ENCODE results near the gene CHPT1.
A peak's percentile ranks its signal among the peaks of the same experiment; 100 is the strongest.
"Not testable (repeated sequence)": the region's sequence is repeated elsewhere in the genome, so short reads cannot be mapped to it uniquely, and the experiment has no call there.

The CHPT1 gene

DNA sequence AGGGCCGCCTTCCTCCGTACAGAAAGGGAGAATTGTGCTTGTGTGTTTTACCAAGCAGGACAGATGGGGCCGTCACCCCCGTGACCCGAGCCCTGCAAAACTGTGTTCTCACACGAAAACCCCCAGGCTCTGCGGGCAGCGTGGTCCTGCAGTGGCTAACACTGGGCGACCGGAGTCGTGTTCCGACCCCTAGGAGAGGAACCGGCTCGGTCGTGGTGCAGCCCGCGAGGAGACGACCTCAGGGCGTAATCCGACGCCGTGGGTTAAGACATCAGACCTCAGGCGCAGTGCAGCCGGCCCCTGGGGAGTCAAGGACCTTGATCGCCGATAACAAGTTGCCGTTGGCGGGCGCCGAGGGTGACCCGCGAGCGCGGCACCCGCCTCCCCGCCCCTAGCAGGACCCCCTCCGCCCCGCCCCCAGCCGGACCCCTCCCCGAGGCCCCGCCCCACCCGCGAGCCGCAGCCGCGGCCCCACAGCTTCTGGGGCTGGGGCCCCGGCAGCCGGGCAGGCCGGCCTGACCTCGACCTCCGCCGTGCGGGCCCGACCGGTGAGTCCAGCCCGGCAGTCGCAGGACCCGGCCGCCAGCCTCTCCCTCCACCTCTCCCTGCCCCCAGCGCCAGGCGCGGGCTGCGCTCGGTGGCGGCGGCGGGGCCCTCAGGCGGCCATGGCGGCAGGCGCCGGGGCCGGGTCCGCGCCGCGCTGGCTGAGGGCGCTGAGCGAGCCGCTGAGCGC lies at the start of gene CHPT1:
Gene CHPT1, plus strand, starts transcription at position 444 of the 733 bp plus-strand sequence. Its CDS starts 222 bp downstream, at position 666.
- DNase-seq (ENCODE audit: low spot score) = peak; percentile 78

DNA sequence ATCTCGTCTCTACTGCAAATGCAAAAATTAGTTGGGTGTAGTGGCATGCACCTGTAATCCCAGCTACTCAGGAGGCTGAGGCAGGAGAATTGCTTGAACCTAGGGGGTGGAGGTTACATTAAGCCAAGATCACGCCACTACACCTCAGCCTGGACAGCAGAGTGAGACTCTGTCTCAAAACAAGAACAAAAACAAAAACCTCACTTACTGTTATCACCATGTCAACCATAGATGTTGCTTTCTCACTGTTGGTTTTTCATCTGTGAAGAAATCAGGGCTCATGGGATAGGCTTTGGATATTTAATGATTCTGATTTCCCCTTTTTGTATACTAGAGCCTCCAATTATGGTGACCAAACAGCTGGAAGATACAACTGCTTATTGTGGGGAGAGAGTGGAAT lies 49.7 kb upstream of the CHPT1 start:
- DNase-seq (ENCODE audit: low spot score) = no peak

DNA sequence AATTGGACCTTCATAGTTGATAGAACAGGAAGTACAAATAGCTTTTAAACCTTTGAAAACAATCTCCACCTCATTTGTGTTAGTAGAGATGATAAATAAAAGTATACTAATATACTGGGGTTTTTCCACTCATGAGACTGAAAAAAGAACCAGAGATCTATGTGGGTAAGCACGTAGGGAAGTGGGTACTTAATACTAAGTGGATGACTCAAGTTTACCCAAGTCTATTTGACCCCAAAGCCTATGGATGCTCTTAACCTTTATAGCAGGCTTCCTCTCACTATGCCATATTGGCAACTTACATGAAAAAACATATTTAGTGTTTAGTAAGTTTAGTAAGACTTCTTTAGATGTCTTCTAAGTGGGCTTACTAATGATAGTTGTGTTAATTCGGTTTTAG lies 49.2 kb upstream of the CHPT1 start:
- no peak for DNase-seq (ENCODE audit: low spot score)

DNA sequence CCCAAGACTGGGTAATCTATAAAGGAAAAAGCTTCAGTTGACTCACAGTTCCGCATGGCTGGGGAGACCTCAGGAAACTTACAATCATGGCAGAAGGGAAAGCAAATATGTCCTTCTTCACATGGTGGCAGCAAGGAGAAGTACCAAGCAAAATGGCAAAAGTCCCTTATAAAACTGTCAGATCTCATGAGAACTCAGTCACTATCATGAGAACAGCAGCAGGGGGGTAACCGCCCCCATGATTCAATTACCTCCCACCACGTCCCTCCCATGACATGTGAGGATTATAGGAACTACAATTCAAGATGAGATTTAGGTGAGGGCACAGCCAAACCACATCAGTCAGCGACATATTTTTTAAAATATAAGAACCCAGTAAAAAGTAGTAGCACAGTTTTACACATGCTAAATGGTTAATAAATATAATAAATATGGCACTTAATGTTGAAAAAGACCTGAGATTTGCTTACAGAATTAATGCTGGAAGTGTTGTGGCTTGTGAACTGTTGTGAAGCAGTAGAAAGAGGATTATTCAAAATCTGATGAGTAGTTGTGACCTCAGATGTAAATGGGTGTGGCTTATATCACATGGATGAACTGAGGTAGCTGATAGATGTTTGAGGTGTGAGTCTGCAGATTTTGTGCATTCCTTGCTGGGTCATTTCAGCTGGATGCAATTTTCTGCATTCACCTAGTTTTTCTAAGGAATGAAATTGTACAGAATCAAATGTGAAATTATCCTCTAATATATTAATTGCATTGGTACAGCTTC lies 46.9 kb upstream of the CHPT1 start:
- DNase-seq (ENCODE audit: low spot score) = no peak

DNA sequence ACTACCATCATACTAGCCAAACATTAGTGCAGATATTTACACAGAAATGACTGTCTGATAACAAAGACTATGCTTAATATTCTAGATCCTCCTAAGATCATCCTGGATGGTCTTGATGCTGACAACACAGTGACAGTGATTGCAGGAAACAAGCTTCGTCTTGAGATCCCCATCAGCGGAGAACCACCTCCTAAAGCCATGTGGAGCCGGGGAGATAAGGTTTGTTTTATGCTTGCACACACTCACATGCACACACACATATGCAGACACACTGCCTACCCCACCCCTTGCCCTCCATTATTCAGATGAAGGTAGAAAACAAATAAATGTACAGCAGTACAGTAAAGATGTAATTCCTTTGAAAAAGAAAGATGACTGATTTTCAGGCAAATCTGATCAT lies 44.4 kb upstream of the CHPT1 start:
- no peak for DNase-seq (ENCODE audit: low spot score)

DNA sequence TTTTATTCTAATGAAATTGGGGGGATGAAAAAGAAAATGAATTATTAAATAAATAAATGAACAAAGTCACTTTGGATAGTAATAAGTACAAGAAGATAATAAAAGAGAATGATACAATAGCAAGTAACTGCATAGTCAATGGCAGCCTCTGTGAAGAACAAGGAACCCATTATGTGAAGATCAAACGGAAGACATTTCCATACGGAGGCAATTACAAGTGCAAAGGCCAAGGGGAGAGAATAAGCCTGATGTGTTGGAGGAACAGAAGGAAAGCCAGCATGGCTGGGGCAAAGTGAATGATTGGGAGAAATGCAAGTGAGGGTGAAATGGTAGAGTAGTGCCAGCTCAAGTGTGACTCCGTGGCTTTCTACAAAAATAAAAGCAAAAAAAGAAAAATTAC lies 43.9 kb upstream of the CHPT1 start:
- no peak for DNase-seq (ENCODE audit: low spot score)

DNA sequence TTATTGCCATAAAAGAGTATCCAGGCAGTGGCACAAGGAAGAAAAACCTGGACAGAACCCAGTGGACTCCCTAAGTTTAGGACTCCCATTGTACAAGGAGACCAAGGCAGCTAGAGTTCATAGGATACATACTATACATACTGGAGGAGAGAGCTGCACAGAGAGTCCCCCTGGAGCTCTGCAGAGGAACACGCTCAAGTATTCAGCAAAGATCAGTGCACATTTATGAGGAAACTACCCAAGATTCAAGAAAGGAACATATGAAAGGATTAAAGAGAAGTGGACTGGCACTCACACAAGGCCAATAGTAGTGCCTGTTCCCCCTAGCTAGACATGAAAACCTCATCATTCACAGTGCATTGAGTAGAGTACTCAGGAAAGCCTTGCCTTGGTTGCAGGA lies 43.0 kb upstream of the CHPT1 start:
- DNase-seq (ENCODE audit: low spot score) = no peak

DNA sequence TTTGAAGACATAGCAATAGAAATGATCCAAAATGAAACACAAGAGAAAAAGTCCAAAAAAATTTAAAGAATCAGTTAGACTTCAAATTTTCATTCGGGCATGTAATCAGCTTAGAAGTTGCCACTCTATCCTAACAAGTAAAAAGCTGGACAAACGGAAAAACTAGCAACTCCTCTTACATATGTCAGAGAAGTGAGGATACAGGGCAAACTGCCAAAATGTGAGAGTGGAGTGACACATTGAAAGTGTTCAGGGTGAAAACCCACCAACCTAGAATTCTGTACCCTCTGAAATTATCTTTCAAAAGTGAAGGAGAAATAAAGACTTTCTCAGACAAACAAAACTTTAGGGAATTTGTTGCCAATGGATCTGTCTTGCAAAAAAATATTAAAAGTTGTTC lies 42.0 kb upstream of the CHPT1 start:
- DNase-seq (ENCODE audit: low spot score) = no peak

DNA sequence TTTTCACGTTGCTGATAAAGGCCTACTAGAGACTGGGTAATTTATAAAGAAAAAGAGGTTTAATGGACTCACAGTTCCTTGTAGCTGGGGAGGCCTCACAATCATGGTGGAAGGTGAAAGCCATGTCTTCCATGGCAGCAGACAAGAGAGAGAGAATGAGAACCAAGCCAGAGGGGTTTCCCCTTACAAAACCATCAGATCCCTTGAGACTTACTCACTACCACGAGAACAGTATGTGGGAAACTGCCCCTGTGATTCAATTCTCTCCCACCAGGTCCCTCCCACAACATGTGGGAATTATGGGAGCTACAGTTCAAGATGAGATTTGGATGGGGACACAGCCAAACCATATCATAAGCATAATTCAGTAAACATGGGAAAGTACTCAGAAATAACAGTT lies 36.8 kb upstream of the CHPT1 start:
- not testable (repeated sequence) for DNase-seq (ENCODE audit: low spot score)

DNA sequence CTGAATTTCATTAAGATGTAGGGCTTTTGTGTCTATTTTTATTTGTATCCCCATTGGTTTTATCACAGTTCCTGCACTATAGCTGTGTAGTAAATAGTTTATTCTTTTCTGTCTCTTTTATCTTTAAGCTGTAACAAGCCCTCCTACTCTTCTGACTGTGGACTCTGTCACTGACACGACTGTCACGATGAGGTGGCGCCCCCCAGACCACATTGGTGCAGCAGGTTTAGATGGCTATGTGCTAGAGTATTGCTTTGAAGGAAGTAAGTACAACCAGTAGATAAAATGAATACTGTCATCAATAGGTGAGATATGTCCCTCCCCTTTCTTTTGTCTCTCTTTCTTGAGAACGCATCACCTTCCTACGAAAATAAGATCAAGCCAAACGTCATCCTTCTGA lies 34.1 kb upstream of the CHPT1 start:
- no peak for DNase-seq (ENCODE audit: low spot score)

DNA sequence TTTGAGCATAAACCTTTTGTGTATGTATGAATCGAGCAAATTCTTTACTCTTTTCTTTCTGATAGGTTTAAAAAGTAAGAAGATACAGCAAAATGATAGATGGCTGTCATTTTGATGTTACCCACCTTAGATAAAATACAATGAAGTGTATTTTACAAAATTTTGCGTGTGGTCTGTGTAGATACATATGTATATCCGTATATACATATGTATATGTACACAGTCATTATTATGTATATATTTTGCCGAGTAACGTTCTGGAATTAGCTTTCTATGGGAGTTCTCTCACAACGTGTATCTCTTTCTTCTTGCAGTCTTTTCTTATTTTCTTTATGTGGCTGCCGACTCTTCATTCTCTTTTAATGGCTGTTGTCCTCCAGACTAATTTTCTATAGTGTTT lies 32.4 kb upstream of the CHPT1 start:
- DNase-seq (ENCODE audit: low spot score) = no peak

DNA sequence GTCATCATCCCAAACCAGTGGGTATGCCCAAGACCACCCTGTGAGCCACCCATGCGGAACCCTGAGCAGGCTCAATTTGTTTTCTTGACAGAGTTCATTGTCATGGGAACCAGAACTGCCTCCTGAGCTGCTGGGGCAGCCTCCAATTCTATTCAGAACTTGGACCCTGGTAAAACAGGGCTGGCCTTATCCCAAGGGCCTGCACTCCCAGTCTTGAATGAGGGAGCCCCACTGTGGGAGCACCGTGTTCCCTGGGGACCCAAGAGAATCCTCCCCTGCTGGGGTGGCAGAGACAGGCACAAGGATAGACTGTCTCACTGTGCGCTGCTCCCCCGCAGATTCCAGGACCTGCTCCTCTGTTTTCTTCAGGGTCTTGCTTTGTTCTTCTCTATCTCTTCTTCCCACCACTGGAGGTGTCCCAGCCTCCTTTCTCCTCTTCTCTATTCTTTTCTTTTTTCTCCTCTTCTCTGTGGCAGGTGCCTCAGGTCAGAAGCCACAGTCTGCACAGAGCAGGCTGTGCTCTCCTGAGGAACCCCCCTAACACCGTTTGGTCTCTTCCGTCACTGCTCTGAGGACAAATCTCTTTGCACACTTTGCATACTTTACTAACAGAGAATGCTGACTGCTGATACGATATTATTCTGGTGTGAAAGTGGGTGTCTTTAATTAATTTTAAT lies 31.2 kb upstream of the CHPT1 start:
- no peak for DNase-seq (ENCODE audit: low spot score)

DNA sequence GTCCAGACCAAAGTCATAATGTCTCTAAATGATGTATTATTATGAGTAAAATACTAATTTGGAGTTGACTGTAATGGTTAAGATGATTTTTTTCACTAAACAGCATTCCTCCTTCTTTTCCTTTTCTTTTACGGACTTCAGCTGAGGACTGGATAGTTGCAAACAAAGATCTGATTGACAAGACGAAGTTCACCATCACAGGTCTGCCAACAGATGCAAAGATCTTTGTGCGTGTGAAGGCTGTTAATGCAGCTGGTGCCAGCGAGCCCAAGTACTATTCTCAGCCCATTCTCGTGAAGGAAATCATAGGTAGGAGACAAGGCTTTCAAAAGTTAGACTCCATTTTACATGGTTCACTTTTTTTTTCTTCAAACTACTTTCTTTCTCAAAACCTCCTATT lies 29.8 kb upstream of the CHPT1 start:
- DNase-seq (ENCODE audit: low spot score) = no peak

DNA sequence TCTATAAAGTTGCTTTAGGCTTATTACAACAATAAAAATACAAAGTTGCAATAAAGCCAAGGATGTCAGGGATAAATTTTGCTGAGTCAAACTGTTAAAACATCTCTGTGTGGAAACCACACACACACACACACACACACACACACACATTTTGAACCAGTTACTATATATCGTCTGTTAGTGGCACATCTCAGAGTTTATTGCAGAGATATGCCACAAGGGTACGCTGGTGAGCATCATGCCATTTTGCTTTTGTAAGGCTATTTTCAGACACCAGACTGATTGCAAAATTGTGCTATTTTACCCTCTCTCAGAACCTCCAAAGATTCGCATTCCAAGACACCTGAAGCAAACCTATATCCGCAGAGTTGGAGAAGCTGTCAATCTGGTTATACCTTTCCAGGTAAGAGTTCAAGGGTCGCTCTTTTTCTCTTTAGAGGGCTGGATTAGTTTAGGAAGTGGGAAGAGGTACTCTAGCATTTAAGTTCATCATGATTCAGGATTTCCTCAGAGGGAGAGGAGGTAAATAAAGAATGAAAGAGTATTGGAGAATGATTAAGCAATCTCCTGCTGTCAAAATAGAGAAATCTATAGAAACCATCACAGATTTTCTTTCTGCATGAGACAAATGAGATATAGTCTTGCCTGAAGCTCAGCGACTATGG lies 27.3 kb upstream of the CHPT1 start:
- peak; percentile 54 for DNase-seq (ENCODE audit: low spot score)

DNA sequence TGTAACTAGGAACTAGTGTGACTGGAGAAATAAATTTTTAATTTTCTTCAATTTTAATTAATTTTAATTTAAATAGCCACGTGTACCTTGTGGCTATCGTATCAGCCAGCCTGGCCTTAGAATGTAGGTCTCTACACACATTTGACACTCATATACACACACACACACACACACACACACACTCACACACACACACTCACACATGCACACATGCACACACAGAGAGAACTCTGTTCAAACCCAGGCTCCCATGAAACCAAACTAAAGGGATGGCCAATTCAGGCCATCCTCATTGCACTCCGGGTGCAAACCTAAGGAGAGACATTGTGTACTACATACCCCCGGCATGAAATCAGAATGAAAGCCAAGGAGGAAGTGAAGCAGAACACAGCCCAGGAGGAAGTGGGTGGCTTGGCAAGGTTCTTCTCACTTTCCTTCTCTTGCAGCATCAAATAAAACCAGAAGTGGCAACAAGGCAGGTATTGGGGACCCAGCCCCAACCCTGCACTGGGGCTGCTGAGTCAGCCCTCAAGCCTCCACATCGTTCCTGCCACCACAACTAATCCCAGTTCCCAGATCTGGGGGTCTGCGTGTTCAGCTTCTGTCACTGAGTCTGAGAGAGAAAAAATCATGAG lies 26.2 kb upstream of the CHPT1 start:
- DNase-seq (ENCODE audit: low spot score) = no peak

DNA sequence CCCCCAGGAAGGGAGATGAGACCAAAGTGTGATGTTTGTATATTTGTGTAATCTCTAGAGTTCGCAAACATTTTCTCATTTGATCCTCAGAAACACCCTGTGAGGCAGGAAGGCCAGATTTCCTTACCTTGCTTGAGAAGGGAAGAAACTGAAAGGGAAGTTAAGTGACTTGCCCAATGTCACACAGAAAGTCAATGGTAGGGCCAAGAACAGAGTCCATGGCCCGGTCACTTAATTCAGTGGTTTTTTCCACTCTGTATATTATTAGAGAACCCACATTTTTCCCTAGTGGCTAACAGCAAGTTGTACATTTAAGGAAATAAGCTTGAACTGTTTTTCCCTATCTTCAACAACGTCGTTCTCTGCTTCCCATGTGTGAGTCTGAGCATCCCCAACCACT lies 25.6 kb upstream of the CHPT1 start:
- DNase-seq (ENCODE audit: low spot score) = no peak

DNA sequence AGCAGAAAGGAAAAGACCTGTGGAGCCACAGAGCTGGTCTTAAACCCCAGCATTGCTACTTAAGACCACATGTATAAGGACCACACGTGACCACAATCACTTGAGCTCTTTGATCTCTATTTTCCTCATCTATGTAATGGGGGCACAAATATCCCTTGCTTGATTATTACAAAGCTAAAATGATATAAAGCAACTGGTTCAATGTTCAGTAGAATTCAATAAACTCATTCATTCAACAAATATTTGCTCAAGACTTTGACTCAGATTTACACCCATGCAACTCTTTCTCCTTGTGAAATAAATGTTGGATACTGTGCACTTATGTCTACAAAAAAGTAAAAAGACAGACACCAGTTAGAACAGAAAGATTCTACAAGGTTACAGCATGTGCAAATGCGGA lies 21.9 kb upstream of the CHPT1 start:
- DNase-seq (ENCODE audit: low spot score) = no peak

DNA sequence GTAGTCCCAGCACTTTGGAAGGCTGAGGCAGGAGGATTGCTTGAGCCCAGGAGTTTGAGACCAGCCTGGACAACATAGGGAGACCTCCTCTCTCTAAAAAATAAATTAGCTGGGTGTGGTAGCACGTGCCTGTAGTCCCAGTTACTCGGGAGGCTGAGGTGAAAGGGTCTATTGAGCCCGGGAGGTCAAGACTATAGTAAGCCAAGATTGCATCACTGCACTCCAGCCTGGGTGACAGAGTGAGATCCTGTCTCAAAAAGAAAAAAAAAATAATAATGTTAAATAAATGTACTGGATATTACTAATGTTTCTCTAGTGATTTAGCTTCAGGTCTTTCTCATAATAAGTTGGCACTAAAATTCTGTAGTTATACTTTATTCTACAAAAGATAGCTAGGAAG lies 20.9 kb upstream of the CHPT1 start:
- DNase-seq (ENCODE audit: low spot score) = not testable (repeated sequence)

DNA sequence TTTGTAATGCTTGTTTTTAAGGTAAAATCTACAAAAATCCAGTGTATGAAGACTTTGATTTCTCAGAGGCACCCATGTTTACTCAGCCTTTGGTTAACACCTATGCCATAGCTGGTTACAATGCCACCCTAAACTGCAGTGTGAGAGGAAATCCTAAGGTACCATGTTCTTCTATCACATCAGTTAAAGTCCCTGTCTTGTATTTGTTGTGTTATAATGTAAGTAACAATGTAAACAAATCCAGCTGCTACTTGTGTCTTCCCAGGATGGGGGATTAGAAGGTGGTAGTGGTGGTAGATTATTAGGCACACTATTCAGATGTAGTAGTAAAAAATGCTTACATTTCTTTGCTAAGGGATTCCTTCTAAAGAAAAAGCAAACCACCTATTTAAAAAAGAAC lies 19.4 kb upstream of the CHPT1 start:
- DNase-seq (ENCODE audit: low spot score) = no peak

DNA sequence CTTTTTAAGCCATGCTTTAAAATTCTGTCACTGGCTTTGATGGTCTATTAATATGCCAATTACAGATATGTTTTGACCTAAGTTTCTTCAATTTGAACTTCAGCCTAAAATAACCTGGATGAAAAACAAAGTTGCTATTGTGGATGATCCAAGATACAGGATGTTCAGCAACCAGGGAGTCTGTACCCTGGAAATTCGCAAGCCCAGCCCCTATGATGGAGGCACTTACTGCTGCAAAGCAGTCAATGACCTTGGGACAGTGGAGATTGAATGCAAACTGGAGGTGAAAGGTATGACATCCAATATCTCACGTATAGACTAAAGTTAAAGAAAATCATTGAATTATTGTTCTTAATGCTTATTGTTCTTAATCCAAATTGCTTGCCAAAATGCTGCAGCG lies 17.2 kb upstream of the CHPT1 start:
- DNase-seq (ENCODE audit: low spot score) = no peak

DNA sequence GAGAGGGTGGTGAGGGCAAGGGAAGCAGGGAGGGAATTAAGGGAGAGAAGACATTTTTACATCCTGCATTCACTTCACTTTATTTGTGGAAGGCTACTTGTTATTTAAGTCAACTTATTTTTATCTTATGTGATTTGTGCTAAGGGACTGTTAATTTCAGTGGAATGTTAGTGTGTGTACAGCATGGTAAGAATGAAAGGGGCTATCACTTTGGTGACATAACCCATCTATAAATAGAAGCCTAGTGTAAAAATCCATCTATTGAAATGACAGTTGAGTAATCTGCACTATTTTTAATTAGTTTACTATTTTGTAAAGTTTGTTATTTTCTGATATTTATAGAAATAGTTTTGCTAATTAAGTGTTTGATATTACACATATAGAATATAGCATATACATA lies 16.8 kb upstream of the CHPT1 start:
- DNase-seq (ENCODE audit: low spot score) = no peak

DNA sequence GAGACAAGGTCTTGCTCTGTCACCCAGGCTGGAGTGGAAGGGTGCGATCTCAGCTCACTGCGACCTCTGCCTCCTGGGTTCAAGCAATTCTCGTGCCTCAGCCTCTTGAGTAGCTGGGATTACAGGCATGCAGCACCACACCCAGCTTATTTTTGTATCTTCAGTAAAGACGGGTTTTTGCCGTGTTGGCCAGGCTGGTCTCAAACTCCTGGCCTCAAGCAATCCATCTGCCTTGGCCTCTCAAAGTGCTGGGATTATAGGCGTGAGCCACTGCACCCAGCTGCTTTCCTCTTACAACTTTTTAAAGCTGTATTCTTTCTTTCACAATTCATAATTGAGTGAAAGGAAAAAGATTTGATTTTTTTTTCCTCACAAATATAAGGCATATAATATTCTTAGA lies 15.8 kb upstream of the CHPT1 start:
- DNase-seq (ENCODE audit: low spot score) = not testable (repeated sequence)

Data from hematopoietic multipotent progenitor cell treated with erythropoietin and hydrocortisone succinate and interleukin-3 and kit ligand, for 17 days (in vitro differentiated cells).